ENCODE results near the gene ALKBH3.

GRCh38 chr11:43935424-43935979 is 54.9 kb downstream of the ALKBH3 start:
- no peak for TF ChIP-seq CTCF (IDR thresholded peaks at IDR 0.05 in 2 of 3, conservative IDR thresholded peaks at IDR 0.05 in 1 of 3; ENCODE audit: borderline replicate concordance in 1 of 3, insufficient read depth in 1 of 3, low read depth in 2 of 3, low read length in 2 of 3)
- no peak for TF ChIP-seq ZFX (IDR thresholded peaks at IDR 0.05)
- no peak for TF ChIP-seq ZBTB33 (IDR thresholded peaks at IDR 0.05; ENCODE audit: extremely low read depth, insufficient replicate concordance, low read length)
- TF ChIP-seq EGR1 (IDR thresholded peaks at IDR 0.05; ENCODE audit: low read depth), result no peak
- TF ChIP-seq POLR2A (IDR thresholded peaks at IDR 0.05; ENCODE audit: borderline replicate concordance, extremely low read depth, insufficient read depth, insufficient read length), result no peak
- TF ChIP-seq EZH2 (IDR thresholded peaks at IDR 0.05), result no peak
- TF ChIP-seq POLR2AphosphoS5 (IDR thresholded peaks at IDR 0.05; ENCODE audit: low read depth, low read length), result no peak
- TF ChIP-seq RAD21 (IDR thresholded peaks at IDR 0.05; ENCODE audit: low read depth), result no peak
- TF ChIP-seq SP1 (IDR thresholded peaks at IDR 0.05; ENCODE audit: low read depth), result no peak
- TF ChIP-seq TCF7L2 (IDR thresholded peaks at IDR 0.05; ENCODE audit: borderline replicate concordance, extremely low read depth, insufficient read depth, insufficient read length), result no peak
- TF ChIP-seq CEBPB (IDR thresholded peaks at IDR 0.05; ENCODE audit: low read depth), result no peak
